Measurements from ENCODE around the gene PNMA6E. TPM values are rescaled to one million over a fixed set of nuclear protein-coding genes. Genes with fewer than 3 reads are reported as not detected.

PNMA6E gene
- total and polyA plus RNA-seq, 2 experiments from 2014 or later = 0.06 TPM; not detected in 1

DNA sequence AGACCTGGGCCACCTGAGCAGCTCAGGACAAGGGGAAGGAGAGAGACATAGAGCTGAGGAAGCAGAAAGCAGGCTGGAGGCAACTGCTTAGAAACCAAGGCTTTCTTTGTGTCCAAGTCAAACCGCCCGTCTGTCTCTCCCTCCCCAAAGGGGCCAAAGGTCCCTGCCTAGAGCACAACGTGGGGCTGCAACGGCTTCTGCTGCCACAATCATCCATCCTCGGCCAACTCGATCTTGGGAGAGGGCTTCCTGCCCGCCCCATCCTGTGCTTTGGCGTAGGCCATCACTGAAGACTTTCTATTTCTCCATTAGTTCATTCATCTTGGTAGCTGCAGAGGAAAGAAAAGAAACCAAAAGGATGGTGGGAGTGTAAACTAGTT, 46.4 kb upstream of the PNMA6E start:
- Histone ChIP-seq H3K4me1 (ENCODE audit: low read depth) (peaks cover 6% of the 10 kb centered on the region), H3K36me3 (no peaks in the 10 kb centered on the region), H3K27ac (no peak overlapping the region), H3K9me3 (ENCODE audit: low read depth) (no peaks in the 10 kb centered on the region), H3K4me3 (no peak overlapping the region), H3K27me3 (no peaks in the 10 kb centered on the region)
- DNase-seq (ENCODE audit: low read depth in 1 of 2, low spot score in 1 of 2) = no peak
- TF ChIP-seq, protein P1, sequence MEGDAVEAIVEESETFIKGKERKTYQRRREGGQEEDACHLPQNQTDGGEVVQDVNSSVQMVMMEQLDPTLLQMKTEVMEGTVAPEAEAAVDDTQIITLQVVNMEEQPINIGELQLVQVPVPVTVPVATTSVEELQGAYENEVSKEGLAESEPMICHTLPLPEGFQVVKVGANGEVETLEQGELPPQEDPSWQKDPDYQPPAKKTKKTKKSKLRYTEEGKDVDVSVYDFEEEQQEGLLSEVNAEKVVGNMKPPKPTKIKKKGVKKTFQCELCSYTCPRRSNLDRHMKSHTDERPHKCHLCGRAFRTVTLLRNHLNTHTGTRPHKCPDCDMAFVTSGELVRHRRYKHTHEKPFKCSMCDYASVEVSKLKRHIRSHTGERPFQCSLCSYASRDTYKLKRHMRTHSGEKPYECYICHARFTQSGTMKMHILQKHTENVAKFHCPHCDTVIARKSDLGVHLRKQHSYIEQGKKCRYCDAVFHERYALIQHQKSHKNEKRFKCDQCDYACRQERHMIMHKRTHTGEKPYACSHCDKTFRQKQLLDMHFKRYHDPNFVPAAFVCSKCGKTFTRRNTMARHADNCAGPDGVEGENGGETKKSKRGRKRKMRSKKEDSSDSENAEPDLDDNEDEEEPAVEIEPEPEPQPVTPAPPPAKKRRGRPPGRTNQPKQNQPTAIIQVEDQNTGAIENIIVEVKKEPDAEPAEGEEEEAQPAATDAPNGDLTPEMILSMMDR (IDR thresholded peaks at IDR 0.05; ENCODE audit: low read depth, low read length) = no peak

DNA sequence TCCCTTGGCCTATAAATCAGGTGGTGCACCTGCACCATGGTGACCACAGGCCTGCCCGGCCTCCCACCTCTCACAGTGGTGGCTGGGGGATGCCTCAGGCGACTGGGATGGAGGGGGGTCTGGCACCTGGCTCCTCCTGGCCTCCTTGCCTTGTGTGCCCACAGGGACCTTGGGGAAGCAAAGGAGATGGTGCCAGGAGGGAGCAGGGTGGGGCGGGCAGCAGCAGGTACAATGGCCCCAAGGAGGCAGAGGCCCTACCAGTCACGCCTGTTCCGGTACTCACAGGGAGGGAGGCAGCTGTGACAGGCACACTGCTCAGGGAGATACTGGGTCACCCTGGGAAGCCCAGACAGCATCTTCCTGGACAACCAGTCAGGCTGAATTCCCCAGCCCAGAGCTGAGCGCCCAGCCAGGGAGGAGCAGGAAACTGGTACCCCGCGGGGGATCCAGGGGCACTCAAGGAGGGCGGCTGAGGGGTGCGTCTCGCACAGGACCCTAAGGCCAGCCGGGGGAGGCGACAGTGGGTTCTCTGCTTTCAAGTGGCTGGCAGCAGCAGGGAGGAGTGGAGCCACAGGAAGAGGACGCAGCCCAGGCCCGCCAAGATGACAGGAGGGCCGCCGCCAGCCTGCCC, 45.9 kb upstream of the PNMA6E start:
- Histone ChIP-seq H3K9me3 (ENCODE audit: low read depth) (no peaks in the 10 kb centered on the region), H3K27ac (no peak overlapping the region), H3K27me3 (no peaks in the 10 kb centered on the region), H3K36me3 (no peaks in the 10 kb centered on the region), H3K4me1 (ENCODE audit: low read depth) (peaks cover 6% of the 10 kb centered on the region), H3K4me3 (no peak overlapping the region)
- no peak for DNase-seq (ENCODE audit: low read depth in 1 of 2, low spot score in 1 of 2)
- TF ChIP-seq, protein P1 (IDR thresholded peaks at IDR 0.05; ENCODE audit: low read depth, low read length) = no peak

DNA sequence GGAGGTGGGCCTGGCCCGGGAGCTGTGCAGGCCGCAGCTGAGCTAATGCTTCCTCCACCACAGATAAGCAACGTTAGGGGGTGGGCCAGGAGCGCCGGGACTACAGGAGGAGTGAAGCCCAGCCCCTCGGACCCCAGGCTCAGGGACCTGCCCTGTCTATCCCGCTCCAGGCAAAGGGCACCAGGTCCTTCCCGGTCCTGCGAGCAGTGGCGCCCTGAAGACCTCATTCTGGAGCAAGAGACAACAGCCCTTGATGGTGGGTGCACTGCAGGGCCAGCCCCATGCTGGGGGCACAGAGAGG, 45.4 kb upstream of the PNMA6E start:
- H3K4me3 ChIP-seq = no peak overlapping the region

DNA sequence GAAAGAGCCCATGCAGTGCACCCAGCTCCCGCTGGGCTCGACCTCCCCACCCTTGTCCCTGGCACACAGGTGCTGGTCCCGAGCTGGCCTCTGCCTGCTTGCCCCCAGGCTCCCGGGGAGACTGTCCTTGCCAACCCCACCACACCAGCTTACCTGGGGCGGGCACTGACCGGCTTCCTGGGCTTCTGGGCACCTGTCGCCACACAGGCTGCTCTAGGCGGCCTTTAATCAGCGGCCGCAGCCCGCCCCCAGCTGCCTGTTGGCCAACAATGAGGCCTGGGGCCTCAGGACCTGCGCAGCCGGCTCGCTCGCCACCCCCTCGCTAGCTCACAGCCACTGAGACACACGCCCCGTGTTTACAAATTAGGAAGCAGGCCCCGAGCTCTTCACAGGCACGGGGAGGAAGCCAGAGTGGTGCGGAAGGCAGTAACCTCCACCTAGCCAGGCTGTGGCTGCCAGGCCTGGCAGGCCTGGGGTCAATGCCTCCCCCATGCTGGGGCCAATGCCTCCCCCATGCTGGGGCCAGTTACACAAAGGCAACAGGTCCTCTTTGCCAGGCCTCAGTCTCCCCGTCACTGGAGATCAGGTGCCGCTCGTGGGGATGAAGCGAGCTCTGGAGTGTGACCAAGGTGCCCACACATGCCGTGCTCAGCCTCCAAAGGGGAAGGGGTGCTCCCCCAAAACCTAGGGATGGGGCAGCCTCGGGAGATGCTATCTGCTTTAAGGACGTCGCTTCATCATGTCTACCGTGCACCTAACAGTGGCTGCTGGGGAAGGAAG, 44.9 kb upstream of the PNMA6E start, which contains the start of gene TREX2:
Gene TREX2 (minus strand): TSS at position 201 of the 780 bp plus-strand sequence. CDS start 626 bp downstream, outside the sequence.
- H3K4me1 ChIP-seq (ENCODE audit: low read depth) = no peaks in the 10 kb centered on the region
- H3K27me3 ChIP-seq = no peaks in the 10 kb centered on the region
- H3K4me3 ChIP-seq = no peak within 1 kb of the TSS
- no peaks in the 10 kb centered on the region for H3K9me3 ChIP-seq (ENCODE audit: low read depth)
- H3K27ac ChIP-seq = no peak within 1 kb of the TSS
- no peaks in the 10 kb centered on the region for H3K36me3 ChIP-seq
- TF ChIP-seq, protein P1 (IDR thresholded peaks at IDR 0.05; ENCODE audit: low read depth, low read length) = no peak
- DNase-seq (ENCODE audit: low read depth in 1 of 2, low spot score in 1 of 2) = no peak

More for the DNA sequence above, 45.4 kb upstream of the PNMA6E start:
- no peaks in the 10 kb centered on the region for H3K9me3 ChIP-seq (ENCODE audit: low read depth)
- DNase-seq (ENCODE audit: low read depth in 1 of 2, low spot score in 1 of 2) = no peak
- no peaks in the 10 kb centered on the region for H3K36me3 ChIP-seq
- peaks cover 3% of the 10 kb centered on the region for H3K4me1 ChIP-seq (ENCODE audit: low read depth)
- TF ChIP-seq, protein P1 (IDR thresholded peaks at IDR 0.05; ENCODE audit: low read depth, low read length) = no peak
- no peaks in the 10 kb centered on the region for H3K27me3 ChIP-seq
- H3K27ac ChIP-seq = no peak overlapping the region

DNA sequence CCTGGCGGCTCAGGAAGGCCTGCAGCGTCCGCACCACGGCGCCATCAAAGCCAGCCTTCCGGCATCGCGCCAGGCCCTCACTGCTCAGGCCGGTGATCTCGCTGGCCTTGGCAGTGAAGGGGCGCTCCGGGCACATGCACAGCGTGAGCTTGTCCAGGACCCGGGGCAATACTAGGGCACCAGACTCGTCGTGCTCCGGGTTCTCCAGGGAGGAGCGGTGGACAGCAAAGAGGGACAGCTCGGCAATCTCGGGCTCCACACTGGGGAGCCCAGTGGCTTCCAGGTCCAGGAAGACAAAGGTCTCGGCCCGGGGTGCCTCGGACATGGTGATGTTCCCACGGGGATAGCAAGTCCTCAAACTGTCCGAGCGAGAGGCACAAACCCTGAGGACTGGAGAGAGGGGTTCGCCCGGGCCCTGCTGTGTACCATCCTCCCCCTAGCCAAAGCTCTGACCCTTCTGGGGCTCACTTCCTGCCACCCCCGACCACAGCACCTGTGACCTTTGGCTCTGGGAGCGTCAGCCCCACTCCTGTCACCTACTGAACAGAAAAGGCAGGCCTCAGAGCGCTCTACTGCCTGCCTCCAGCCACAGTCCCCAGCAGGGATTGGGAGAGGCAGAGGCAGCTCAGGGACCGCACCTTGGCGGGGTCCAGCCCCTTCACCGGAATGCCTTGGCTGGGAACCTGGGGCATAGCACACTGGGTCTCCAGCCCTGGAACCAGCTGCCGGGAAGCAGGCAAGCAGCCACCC, 44.1 kb upstream of the PNMA6E start:
- no peak overlapping the region for H3K27ac ChIP-seq
- H3K9me3 ChIP-seq (ENCODE audit: low read depth) = no peaks in the 10 kb centered on the region
- H3K4me1 ChIP-seq (ENCODE audit: low read depth) = no peaks in the 10 kb centered on the region
- H3K36me3 ChIP-seq = no peaks in the 10 kb centered on the region
- DNase-seq (ENCODE audit: low read depth in 1 of 2, low spot score in 1 of 2) = no peak
- TF ChIP-seq, protein P1 (IDR thresholded peaks at IDR 0.05; ENCODE audit: low read depth, low read length) = no peak
- H3K27me3 ChIP-seq = no peaks in the 10 kb centered on the region
- no peak overlapping the region for H3K4me3 ChIP-seq

All from cardiac muscle cell (in vitro differentiated cells and primary cell).